K562 (cell line): ENCODE measurements around the gene GAL3ST1. TPM values are rescaled to one million over a fixed set of nuclear protein-coding genes. Genes with fewer than 3 reads are reported as not detected.

Experiments used
- BRD9 ChIP-seq: fragments of 450-650 bp; IDR thresholded peaks from 2 replicates; pipeline ENCODE4 v1.6.1; 2018; ENCODE audit warnings: low read depth; ENCODE audit not compliant: partially characterized antibody
- BRF1 ChIP-seq: IDR thresholded peaks from 3 replicates; pipeline ENCODE4 v1.6.1; 2011; ENCODE audit warnings: borderline replicate concordance, mild to moderate bottlenecking; ENCODE audit not compliant: insufficient read length; ENCODE audit errors: extremely low read depth
- CC2D1A ChIP-seq: fragments of 450-650 bp; IDR thresholded peaks from 2 replicates; pipeline ENCODE4 v1.6.1; 2017; ENCODE audit warnings: mild to moderate bottlenecking
- DPF2 ChIP-seq: fragments of 450-650 bp; IDR thresholded peaks from 2 replicates; pipeline ENCODE4 v1.6.1; 2016
- EHMT2 ChIP-seq: fragments of 450-650 bp; IDR thresholded peaks from 2 replicates; pipeline ENCODE4 v1.6.1; 2018; ENCODE audit warnings: antibody characterized with exemption
- ELF4 ChIP-seq: fragments of 450-650 bp; formaldehyde crosslinking; IDR thresholded peaks from 2 replicates; pipeline ENCODE4 v1.4.0; 2022; ENCODE audit warnings: missing genetic modification characterization
- ETS1 ChIP-seq: conservative IDR thresholded peaks from 2 replicates; pipeline ENCODE4 v1.6.1; 2011; ENCODE audit warnings: low read depth, mild to moderate bottlenecking, low read length; ENCODE audit not compliant: control insufficient read depth
- IRF1 ChIP-seq: sonication (generic); formaldehyde crosslinking; IDR thresholded peaks from 2 replicates; pipeline ENCODE4 v1.8.0; 2022; ENCODE audit warnings: missing genetic modification reagents, mild to moderate bottlenecking, borderline replicate concordance
- MIER1 ChIP-seq: fragments of 450-650 bp; IDR thresholded peaks from 2 replicates; pipeline ENCODE4 v1.6.1; 2016; ENCODE audit warnings: antibody characterized with exemption, mild to moderate bottlenecking, low read depth
- RBM14 ChIP-seq: fragments of 200-400 bp; formaldehyde crosslinking; IDR thresholded peaks from 2 replicates; pipeline ENCODE4 v1.6.1; 2018; ENCODE audit warnings: low read depth, mild to moderate bottlenecking, low read length, moderate library complexity, borderline replicate concordance; ENCODE audit not compliant: insufficient read depth
- RBM25 ChIP-seq: fragments of 200-400 bp; formaldehyde crosslinking; IDR thresholded peaks from 2 replicates; pipeline ENCODE4 v1.6.1; 2018; ENCODE audit warnings: low read length, low read depth, moderate library complexity; ENCODE audit not compliant: severe bottlenecking
- SMARCA5 ChIP-seq: fragments of 450-650 bp; IDR thresholded peaks from 2 replicates; pipeline ENCODE4 v1.6.1; 2016
- SNRNP70 ChIP-seq: fragments of 200-400 bp; formaldehyde crosslinking; optimal IDR thresholded peaks from 2 replicates; pipeline ENCODE3; 2017; ENCODE audit warnings: low read depth, low read length
- TFAM ChIP-seq: fragments of 250-450 bp; sonication (Bioruptor Pico); conservative IDR thresholded peaks from 2 replicates; pipeline ENCODE4 v1.5.0; 2021; ENCODE audit warnings: mild to moderate bottlenecking, moderate library complexity
- TGIF2 ChIP-seq: sonication (generic); formaldehyde crosslinking; IDR thresholded peaks from 2 replicates; pipeline ENCODE4 v1.8.1; 2022; ENCODE audit warnings: mild to moderate bottlenecking, missing genetic modification reagents, moderate library complexity
- ZFP36 ChIP-seq: fragments of 150-350 bp; IDR thresholded peaks from 2 replicates; pipeline ENCODE4 v1.6.1; 2018; ENCODE audit warnings: low read length, low read depth; ENCODE audit not compliant: partially characterized antibody
- ZNF408 ChIP-seq: fragments of 250-450 bp; sonication (Bioruptor Pico); IDR thresholded peaks from 2 replicates; pipeline ENCODE4 v1.4.0; 2020; ENCODE audit warnings: low read depth, mild to moderate bottlenecking, moderate library complexity
- ZNF436 ChIP-seq: fragments of 250-450, 450-650 bp; sonication (Bioruptor Pico); formaldehyde crosslinking; IDR thresholded peaks from 2 replicates; pipeline ENCODE4 v1.7.0; 2020; ENCODE audit warnings: mild to moderate bottlenecking
- polyA plus RNA-seq, 8 experiments: library from polyadenylated mRNA; depleted of rRNA in 4 of 8; stranded (reverse) in 5 of 8; unstranded in 3 of 8; fragments of >200 nt; fragmentation: Nextera tagmentation in 2 of 8; fragmentation: Illumina TruSeq in 1 of 8; extraction: Ambion mirVana in 2 of 8; extraction: Trizol in 1 of 8; gene quantifications; 2 replicates each; pipeline versions ENCODE4 v1.2.1 to v1.2.3, GENCODE V29; 2011 to 2014; ENCODE audit warnings: inconsistent platforms in 1 of 8, missing spikeins in 1 of 8
- total RNA-seq, 7 experiments: library from RNA; depleted of rRNA in 6 of 7; stranded (reverse); fragments of >200 nt in 6 of 7; fragmentation: Illumina TruSeq in 2 of 7; extraction: Trizol in 2 of 7; gene quantifications; 2 replicates each; pipeline versions ENCODE4 v1.2.1 to v1.2.3, GENCODE V29; 2011 to 2021; ENCODE audit warnings: low replicate concordance in 1 of 7
- TF ChIP-seq, protein P1 (sequence below): fragments of 250-450 bp; sonication (Bioruptor Pico); IDR thresholded peaks from 2 replicates; pipeline ENCODE4 v1.4.0; 2020; ENCODE audit warnings: borderline replicate concordance
- TF ChIP-seq, protein P2 (sequence below), 2 experiments: IDR thresholded peaks; 2 replicates each; pipeline ENCODE4 v1.6.1; 2012; ENCODE audit warnings: improper control_type of control experiment in 2 of 2, low read depth in 2 of 2, low read length in 2 of 2, borderline replicate concordance in 1 of 2
- TF ChIP-seq, protein P3 (sequence below), 3 experiments: fragments of 200-800 bp in 1 of 3; sonication (Bioruptor generic) in 1 of 3; sonication (generic) in 1 of 3; formaldehyde crosslinking in 1 of 3; IDR thresholded peaks; 2 replicates each; pipeline versions ENCODE4 v1.6.1 to v1.8.0; 2016 to 2022; ENCODE audit warnings: mild to moderate bottlenecking in 2 of 3, missing compliant biosample characterization in 2 of 3, missing genetic modification characterization in 2 of 3, missing genetic modification reagents in 1 of 3

GAL3ST1 gene
- total and polyA plus RNA-seq, 9 of the 15 experiments (the other 6 are each of a cell fraction or from before 2014, with no cell fraction given): 0.03 to 1.9 (median 0.33) TPM; not detected in 1

- TF ChIP-seq ZNF436 (CRISPR knock-in tag): peak; percentile 91
- TF ChIP-seq CC2D1A: peak; percentile 46; the same call in 1 of the 2 replicates
- TF ChIP-seq MIER1: no peak
- 0 out of 2 replicates have a peak, but pooled peaks have one; percentile 32 for TF ChIP-seq EHMT2
- TF ChIP-seq, protein P1, sequence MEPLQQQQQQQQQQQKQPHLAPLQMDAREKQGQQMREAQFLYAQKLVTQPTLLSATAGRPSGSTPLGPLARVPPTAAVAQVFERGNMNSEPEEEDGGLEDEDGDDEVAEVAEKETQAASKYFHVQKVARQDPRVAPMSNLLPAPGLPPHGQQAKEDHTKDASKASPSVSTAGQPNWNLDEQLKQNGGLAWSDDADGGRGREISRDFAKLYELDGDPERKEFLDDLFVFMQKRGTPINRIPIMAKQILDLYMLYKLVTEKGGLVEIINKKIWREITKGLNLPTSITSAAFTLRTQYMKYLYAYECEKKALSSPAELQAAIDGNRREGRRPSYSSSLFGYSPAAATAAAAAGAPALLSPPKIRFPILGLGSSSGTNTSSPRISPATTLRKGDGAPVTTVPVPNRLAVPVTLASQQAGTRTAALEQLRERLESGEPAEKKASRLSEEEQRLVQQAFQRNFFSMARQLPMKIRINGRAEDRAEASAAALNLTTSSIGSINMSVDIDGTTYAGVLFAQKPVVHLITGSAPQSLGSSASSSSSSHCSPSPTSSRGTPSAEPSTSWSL (CRISPR knock-in tag): no peak
- TF ChIP-seq, protein P2, sequence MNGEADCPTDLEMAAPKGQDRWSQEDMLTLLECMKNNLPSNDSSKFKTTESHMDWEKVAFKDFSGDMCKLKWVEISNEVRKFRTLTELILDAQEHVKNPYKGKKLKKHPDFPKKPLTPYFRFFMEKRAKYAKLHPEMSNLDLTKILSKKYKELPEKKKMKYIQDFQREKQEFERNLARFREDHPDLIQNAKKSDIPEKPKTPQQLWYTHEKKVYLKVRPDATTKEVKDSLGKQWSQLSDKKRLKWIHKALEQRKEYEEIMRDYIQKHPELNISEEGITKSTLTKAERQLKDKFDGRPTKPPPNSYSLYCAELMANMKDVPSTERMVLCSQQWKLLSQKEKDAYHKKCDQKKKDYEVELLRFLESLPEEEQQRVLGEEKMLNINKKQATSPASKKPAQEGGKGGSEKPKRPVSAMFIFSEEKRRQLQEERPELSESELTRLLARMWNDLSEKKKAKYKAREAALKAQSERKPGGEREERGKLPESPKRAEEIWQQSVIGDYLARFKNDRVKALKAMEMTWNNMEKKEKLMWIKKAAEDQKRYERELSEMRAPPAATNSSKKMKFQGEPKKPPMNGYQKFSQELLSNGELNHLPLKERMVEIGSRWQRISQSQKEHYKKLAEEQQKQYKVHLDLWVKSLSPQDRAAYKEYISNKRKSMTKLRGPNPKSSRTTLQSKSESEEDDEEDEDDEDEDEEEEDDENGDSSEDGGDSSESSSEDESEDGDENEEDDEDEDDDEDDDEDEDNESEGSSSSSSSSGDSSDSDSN (IDR thresholded peaks at IDR 0.05; ENCODE audit: borderline replicate concordance in 1 of 2, low read depth in 2 of 2, low read length in 2 of 2): no peak
- TF ChIP-seq DPF2: no peak
- no peak for TF ChIP-seq IRF1 (CRISPR knock-in tag)
- TF ChIP-seq ZNF408 (CRISPR knock-in tag): no peak
- TF ChIP-seq SNRNP70: no peak
- TF ChIP-seq RBM25: peak; percentile 45
- TF ChIP-seq, protein P3, sequence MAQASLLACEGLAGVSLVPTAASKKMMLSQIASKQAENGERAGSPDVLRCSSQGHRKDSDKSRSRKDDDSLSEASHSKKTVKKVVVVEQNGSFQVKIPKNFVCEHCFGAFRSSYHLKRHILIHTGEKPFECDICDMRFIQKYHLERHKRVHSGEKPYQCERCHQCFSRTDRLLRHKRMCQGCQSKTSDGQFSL (CRISPR knock-in tag; IDR thresholded peaks at IDR 0.05): no peak
- TF ChIP-seq, protein P3 (tag; IDR thresholded peaks at IDR 0.05): no peak
- no peak for TF ChIP-seq RBM14
- no peak for TF ChIP-seq BRF1
- TF ChIP-seq ELF4 (CRISPR knock-in tag): no peak
- TF ChIP-seq ZFP36: peak; percentile 97
- peak; percentile 86 for TF ChIP-seq SMARCA5
- TF ChIP-seq BRD9: no peak
- TF ChIP-seq TGIF2 (CRISPR knock-in tag): no peak
- no peak for TF ChIP-seq TFAM (CRISPR knock-in tag)
- no peak for TF ChIP-seq ETS1
These were observed 31.1 kb upstream of the GAL3ST1 start (continued) for GRCh38 chr22:30605449-30606110.
